Endodermal cell (in vitro differentiated cells): ENCODE data around the gene LPIN1. TPM values are rescaled to one million over a fixed set of nuclear protein-coding genes. Genes with fewer than 3 reads are reported as not detected.

Experiments
- DNase-seq: peaks from one replicate; pipeline ENCODE4 v3.0.0-alpha.2; 2017
- H3K27ac ChIP-seq: 2 replicates; pipeline ENCODE4 v1.5.1; 2013; ENCODE audit warnings: mild to moderate bottlenecking, low read depth, low read length, moderate library complexity
- H3K27me3 ChIP-seq: 2 replicates; pipeline ENCODE4 v1.6.1; 2013; ENCODE audit warnings: mild to moderate bottlenecking, low read length, moderate library complexity; ENCODE audit not compliant: insufficient read depth, control insufficient read depth, poor library complexity, severe bottlenecking
- H3K36me3 ChIP-seq: 2 replicates; pipeline ENCODE4 v1.7.0; 2013; ENCODE audit warnings: mild to moderate bottlenecking, low read length, moderate library complexity; ENCODE audit not compliant: control insufficient read depth, insufficient read depth
- H3K4me1 ChIP-seq: one replicate; pipeline ENCODE4 v1.7.0; 2013; ENCODE audit warnings: low read length; ENCODE audit not compliant: control insufficient read depth, insufficient read depth
- H3K4me3 ChIP-seq: 2 replicates; pipeline ENCODE4 v1.5.1; 2013; ENCODE audit warnings: mild to moderate bottlenecking, low read length, moderate library complexity
- H3K9ac ChIP-seq: 2 replicates; pipeline ENCODE4 v1.6.1; 2013; ENCODE audit warnings: mild to moderate bottlenecking, low read length, moderate library complexity; ENCODE audit not compliant: poor library complexity, severe bottlenecking; ENCODE audit errors: extremely low read depth
- H3K9me3 ChIP-seq: 2 replicates; pipeline ENCODE4 v1.6.1; 2013; ENCODE audit warnings: mild to moderate bottlenecking, low read length, moderate library complexity; ENCODE audit not compliant: control insufficient read depth
- H3K27ac Mint-ChIP-seq: 2 replicates; pipeline ENCODE4 v1.8.0; 2020; ENCODE audit warnings: mixed read lengths
- H3K27me3 Mint-ChIP-seq: 2 replicates; pipeline ENCODE4 v1.8.0; 2021; ENCODE audit warnings: mild to moderate bottlenecking, mixed read lengths; ENCODE audit not compliant: insufficient read depth
- H3K36me3 Mint-ChIP-seq: 2 replicates; pipeline ENCODE4 v1.8.0; 2020; ENCODE audit warnings: low read depth, mixed read lengths
- H3K4me1 Mint-ChIP-seq: 2 replicates; pipeline ENCODE4 v1.8.0; 2020; ENCODE audit warnings: mixed read lengths
- H3K4me3 Mint-ChIP-seq: 2 replicates; pipeline ENCODE4 v1.8.0; 2020; ENCODE audit warnings: mild to moderate bottlenecking, moderate library complexity, mixed read lengths
- H3K9me3 Mint-ChIP-seq: 2 replicates; pipeline ENCODE4 v1.8.0; 2020; ENCODE audit warnings: mild to moderate bottlenecking, mixed read lengths
- CTCF ChIP-seq: fragments of 200-600 bp; sonication (generic); conservative IDR thresholded peaks from 2 replicates; pipeline ENCODE4 v1.5.0; 2021; ENCODE audit warnings: antibody characterized with exemption, mild to moderate bottlenecking
- WGBS, 2 experiments: methylation state at CpG; one replicate each; pipeline versions ENCODE4 v1.1.5 to v1.1.7; 2013; ENCODE audit warnings: missing lambda C conversion rate in 2 of 2, mixed read lengths in 1 of 2; ENCODE audit not compliant: insufficient coverage in 1 of 2, insufficient read length in 1 of 2; 5-methylcytosine and 5-hydroxymethylcytosine counted together
- total RNA-seq, 2 donors: library from RNA; stranded (reverse); fragmentation: NEBNext Ultra II Directional in 1 of 2; extraction: Animal tissue kit (Norgen Biotek cat#: 25700) in 1 of 2; gene quantifications; 2 replicates in 1 of 2; 3 replicates in 1 of 2; pipeline ENCODE4 v1.2.1, GENCODE V29; 2021

LPIN1 gene
- total RNA-seq, 2 donors from 2014 or later = 23.9 to 24.3 TPM

- Histone ChIP-seq H3K4me1 (peaks cover 18% of the 10 kb centered on the region), H3K4me3 (no peak overlapping the region), H3K36me3 (no peaks in the 10 kb centered on the region), H3K9me3 (peaks cover 9% of the 10 kb centered on the region), H3K27me3 (no peaks in the 10 kb centered on the region), H3K9ac (no peak overlapping the region), H3K27ac (no peak overlapping the region)
- no peak overlapping the region for H3K27ac Mint-ChIP-seq
- peaks cover 33% of the 10 kb centered on the region for H3K4me1 Mint-ChIP-seq
- no peak for DNase-seq
- H3K27me3 Mint-ChIP-seq = no peaks in the 10 kb centered on the region
- WGBS, 2 experiments = 80 to 94% methylated on average over 2 to 4 of the region's 4 CpGs
- H3K4me3 Mint-ChIP-seq = no peak overlapping the region
- no peak for TF ChIP-seq CTCF
- no peaks in the 10 kb centered on the region for H3K9me3 Mint-ChIP-seq
- no peaks in the 10 kb centered on the region for H3K36me3 Mint-ChIP-seq
Observed at GRCh38 chr2:11871421-11871820, 125.0 kb downstream of the LPIN1 start.

GRCh38 chr2:11872247-11872947 lies 126.0 kb downstream of the LPIN1 start:
- Histone ChIP-seq H3K27me3 (no peaks in the 10 kb centered on the region), H3K9me3 (peaks cover 9% of the 10 kb centered on the region), H3K4me3 (no peak overlapping the region), H3K36me3 (no peaks in the 10 kb centered on the region), H3K27ac (no peak overlapping the region), H3K9ac (no peak overlapping the region), H3K4me1 (peaks cover 21% of the 10 kb centered on the region)
- Mint-ChIP-seq H3K27me3 (no peaks in the 10 kb centered on the region), H3K36me3 (no peaks in the 10 kb centered on the region), H3K27ac (no peak overlapping the region), H3K4me1 (peaks cover 40% of the 10 kb centered on the region), H3K4me3 (no peak overlapping the region), H3K9me3 (no peaks in the 10 kb centered on the region)
- 90 to 93% methylated on average over 3 to 5 of the region's 5 CpGs for WGBS, 2 experiments
- no peak for TF ChIP-seq CTCF
- DNase-seq = no peak

DNA sequence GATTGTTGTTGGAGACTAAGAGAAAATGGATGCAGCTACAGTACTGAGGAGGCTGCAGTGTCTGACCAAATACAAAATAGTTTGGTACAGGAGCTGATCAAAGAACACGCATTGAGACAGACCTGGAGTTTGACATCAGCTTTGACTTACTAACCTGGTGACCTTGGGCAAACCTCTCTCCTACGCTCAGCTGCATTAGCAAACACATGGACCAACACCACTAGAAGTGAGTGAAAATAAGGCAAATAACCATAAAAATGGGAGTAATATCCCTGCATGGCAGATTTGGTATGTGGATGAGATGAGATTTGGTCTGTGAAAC lies 126.5 kb downstream of the LPIN1 start:
- Mint-ChIP-seq H3K4me3 (no peak overlapping the region), H3K27ac (no peak overlapping the region), H3K9me3 (no peaks in the 10 kb centered on the region), H3K4me1 (peaks cover 44% of the 10 kb centered on the region), H3K27me3 (no peaks in the 10 kb centered on the region), H3K36me3 (no peaks in the 10 kb centered on the region)
- TF ChIP-seq CTCF = no peak
- no peak for DNase-seq
- H3K27ac ChIP-seq = no peak overlapping the region
- no peaks in the 10 kb centered on the region for H3K27me3 ChIP-seq
- H3K4me3 ChIP-seq = no peak overlapping the region
- WGBS, 2 experiments = 91 to 100% methylated on average over 1 to 2 of the region's 2 CpGs
- H3K9me3 ChIP-seq = peaks cover 5% of the 10 kb centered on the region
- H3K36me3 ChIP-seq = no peaks in the 10 kb centered on the region
- peaks cover 21% of the 10 kb centered on the region for H3K4me1 ChIP-seq
- H3K9ac ChIP-seq = no peak overlapping the region
